SK-N-DZ (cell line): Measurements from ENCODE around the gene SCNN1G.
"Not testable (repeated sequence)": the region's sequence is repeated elsewhere in the genome, so short reads cannot be mapped to it uniquely, and the experiment has no call there.

Experiments used
- DNase-seq: peaks from one replicate; pipeline ENCODE4 v3.0.0-alpha.2; 2015; ENCODE audit warnings: low spot score

The SCNN1G gene

GRCh38 chr16:23249830-23250229 is 67.3 kb downstream of the SCNN1G start:
- no peak for DNase-seq

DNA sequence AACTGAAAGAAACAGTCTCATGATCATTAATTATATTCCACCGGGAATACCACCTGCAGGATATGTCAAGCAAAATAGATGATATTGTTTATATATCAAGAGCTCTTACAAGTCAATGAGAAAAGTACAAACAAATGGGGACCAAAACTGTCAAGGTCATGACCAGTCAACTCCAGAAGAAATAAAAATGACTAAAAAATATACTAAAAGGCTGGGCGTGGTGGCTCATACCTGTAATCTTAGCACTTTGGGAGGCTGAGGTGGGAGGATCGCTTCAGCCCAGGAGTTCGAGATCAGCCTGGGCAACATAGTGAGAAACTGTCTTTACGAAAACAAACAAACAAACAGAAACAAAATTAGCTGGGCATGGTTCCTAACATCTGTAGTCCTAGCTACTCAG is 69.8 kb downstream of the SCNN1G start:
- DNase-seq, result no peak

DNA sequence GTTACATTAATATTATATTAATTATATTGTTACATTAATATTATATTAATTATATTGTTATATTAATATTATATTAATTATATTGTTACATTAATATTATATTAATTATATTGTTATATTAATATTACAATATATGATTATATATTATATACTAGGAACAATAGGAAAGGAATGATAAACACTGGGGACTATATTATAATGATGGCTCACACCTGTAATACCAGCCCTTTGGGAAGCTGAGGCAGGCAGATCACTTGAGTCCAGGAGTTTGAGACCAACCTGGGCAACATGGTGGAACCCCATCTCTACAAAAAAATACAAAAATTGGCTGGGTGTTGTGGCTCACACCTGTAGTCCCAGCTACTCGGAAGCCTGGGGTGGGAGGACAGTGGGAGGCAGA is 71.1 kb downstream of the SCNN1G start:
- not testable (repeated sequence) for DNase-seq

DNA sequence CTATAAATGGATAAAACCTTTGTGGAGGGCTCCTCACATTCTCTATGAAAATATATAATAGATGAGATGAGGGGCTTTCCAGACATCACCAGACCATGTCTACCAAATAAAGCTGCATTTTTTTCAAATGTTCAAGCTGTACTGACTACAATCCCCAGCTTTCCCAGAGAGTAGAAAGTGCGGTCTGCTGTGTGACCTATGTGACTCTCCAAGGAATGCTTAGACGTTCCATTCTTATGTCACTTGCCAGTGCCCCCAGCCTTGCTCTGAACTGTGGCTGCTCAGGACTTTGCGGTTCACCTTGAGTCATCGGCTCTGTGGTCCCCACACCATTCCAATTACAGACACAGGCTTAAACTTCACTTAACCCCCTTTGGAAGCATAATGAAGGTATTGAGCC is 71.8 kb downstream of the SCNN1G start:
- no peak for DNase-seq

DNA sequence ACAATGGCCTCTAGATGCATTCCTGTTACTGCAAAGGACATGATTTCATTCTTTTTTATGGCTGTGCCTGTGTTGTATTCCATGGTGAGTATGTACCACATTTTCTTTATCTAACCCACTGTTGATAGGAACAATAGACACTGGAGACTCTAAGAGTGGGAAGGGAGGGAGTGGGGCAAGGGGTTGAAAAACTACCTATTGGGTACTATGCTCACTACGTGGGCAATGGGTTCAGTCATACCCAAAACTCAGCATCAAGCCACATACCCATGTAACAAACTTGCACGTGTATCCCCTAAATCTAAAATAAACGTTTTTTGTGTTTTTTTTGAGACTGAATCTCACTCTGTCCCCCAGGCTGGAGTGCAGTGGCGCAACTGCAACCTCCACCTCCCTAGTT is 72.5 kb downstream of the SCNN1G start:
- DNase-seq, result no peak

GRCh38 chr16:23256440-23256839 is 73.9 kb downstream of the SCNN1G start:
- DNase-seq, result no peak

GRCh38 chr16:23257682-23258081 is 75.1 kb downstream of the SCNN1G start:
- no peak for DNase-seq

DNA sequence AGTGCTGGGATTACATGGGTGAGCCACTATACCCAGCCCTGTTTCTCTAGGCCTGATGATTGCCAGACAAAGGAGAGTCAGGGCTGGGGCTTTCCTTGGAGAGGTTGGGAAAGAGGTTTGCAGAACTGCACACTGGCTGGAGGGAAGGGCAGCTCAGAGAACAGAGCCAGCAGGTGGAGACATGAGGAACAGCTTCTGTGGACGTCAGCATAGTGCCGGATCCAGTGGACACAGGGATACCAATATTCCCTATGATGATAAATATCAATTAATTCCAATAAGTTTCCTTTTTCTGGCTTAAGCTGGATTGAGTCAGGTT is 76.3 kb downstream of the SCNN1G start:
- DNase-seq, result no peak
